Activated T-helper 1 cell treated with anti-CD3 and anti-CD28 coated beads, Interleukin-12 subunit alpha, Interleukin-12 subunit beta, Interleukin-2, Interleukin-4 antibody, amounts not matched to agents 30 ng/mL and 10 ng/mL and 1 ng/mL, durations not matched to agents 14 hours and 24 hours and 36 hours (primary cell): ENCODE results near the gene SLC9A8. TPM values are rescaled to one million over a fixed set of nuclear protein-coding genes. Genes with fewer than 3 reads are reported as not detected.
A peak's percentile ranks its signal among the peaks of the same experiment; 100 is the strongest.
"Not testable (repeated sequence)": the region's sequence is repeated elsewhere in the genome, so short reads cannot be mapped to it uniquely, and the experiment has no call there.

ENCODE experiments used
- DNase-seq: peaks from one replicate; pipeline ENCODE4 v3.0.0; 2021; ENCODE audit warnings: low spot score
- H3K27ac Mint-ChIP-seq: one replicate; pipeline ENCODE4 v1.8.0; 2021; ENCODE audit warnings: mild to moderate bottlenecking, mixed read lengths
- H3K27me3 Mint-ChIP-seq: one replicate; pipeline ENCODE4 v1.8.0; 2022; ENCODE audit warnings: mild to moderate bottlenecking, moderate library complexity, mixed read lengths; ENCODE audit not compliant: insufficient read depth
- H3K36me3 Mint-ChIP-seq: one replicate; pipeline ENCODE4 v1.8.0; 2021; ENCODE audit warnings: low read depth, mixed read lengths
- H3K4me1 Mint-ChIP-seq: one replicate; pipeline ENCODE4 v1.8.0; 2021; ENCODE audit warnings: low read depth, mixed read lengths
- H3K4me3 Mint-ChIP-seq: one replicate; pipeline ENCODE4 v1.8.0; 2021; ENCODE audit warnings: mild to moderate bottlenecking, moderate library complexity, mixed read lengths
- H3K9me3 Mint-ChIP-seq: one replicate; pipeline ENCODE4 v1.8.0; 2021; ENCODE audit warnings: mixed read lengths
- intact Hi-C: fragments of 100-400 bp; cut with micrococcal nuclease; formaldehyde crosslinking; loops from one replicate; pipeline ENCODE4 v1.15.1; 2024
- total RNA-seq: library from RNA; stranded (reverse); gene quantifications from 2 replicates; pipeline ENCODE4 v1.2.3, GENCODE V29; 2022

The SLC9A8 gene, protein sequence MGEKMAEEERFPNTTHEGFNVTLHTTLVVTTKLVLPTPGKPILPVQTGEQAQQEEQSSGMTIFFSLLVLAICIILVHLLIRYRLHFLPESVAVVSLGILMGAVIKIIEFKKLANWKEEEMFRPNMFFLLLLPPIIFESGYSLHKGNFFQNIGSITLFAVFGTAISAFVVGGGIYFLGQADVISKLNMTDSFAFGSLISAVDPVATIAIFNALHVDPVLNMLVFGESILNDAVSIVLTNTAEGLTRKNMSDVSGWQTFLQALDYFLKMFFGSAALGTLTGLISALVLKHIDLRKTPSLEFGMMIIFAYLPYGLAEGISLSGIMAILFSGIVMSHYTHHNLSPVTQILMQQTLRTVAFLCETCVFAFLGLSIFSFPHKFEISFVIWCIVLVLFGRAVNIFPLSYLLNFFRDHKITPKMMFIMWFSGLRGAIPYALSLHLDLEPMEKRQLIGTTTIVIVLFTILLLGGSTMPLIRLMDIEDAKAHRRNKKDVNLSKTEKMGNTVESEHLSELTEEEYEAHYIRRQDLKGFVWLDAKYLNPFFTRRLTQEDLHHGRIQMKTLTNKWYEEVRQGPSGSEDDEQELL
- 16.2 and 20.8 TPM in 2 replicates for total RNA-seq

DNA sequence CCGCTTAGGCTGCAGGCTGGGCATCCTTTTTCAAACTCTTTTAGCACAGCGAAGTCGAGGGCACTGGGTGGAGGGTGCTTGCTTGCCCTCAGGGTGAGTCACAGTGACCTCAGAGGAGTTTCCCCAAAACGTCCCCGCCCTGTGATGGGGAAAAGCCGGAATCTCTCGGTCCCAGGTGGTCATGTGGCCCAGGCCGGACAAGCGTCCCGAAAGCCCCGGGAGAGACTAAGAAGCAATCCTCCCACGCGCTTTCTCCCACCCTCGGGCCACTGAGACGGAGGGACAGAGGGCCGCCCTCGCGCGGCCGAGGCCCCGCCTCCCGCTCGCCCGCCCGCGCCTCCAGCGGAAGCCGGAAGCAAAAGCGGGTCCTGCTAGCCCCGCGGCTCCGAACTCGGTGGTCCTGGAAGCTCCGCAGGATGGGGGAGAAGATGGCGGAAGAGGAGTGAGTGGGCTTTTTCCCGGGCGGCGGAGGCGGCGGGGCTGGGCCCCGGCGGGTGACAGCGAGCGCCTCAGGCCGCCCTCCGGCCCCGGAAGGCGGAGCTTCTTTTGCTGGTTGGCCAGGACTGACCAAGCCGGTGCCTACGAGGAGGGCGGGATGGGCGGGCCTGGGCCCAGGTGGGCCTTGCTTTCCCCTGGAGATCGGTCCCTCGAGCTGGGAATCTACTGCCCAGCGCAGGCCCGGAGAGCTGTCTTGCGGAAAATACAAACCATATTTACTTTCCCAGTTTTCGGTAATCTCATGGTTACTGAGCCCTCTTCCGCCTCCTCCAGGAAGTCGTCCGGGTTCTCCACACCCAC, at the start of gene SLC9A8:
SLC9A8 (plus strand) TSS at position 322 of the 798 bp plus-strand sequence; CDS start at position 417, 95 bp downstream.
- Mint-ChIP-seq H3K9me3 (peaks cover 4% of the 10 kb centered on the region), H3K27me3 (no peaks in the 10 kb centered on the region), H3K4me3 (peak within 1 kb of the TSS; percentile 91), H3K27ac (peak within 1 kb of the TSS; percentile 97), H3K4me1 (peaks cover 50% of the 10 kb centered on the region), H3K36me3 (peaks cover 24% of the 10 kb centered on the region)
- intact Hi-C loops: loop anchor here (1.0 to 5.0 kb wide), 12 partner anchors 10 to 625 kb away; partner anchors contain the start of genes B4GALT5, RNF114, SPATA2 and STAU1
- DNase-seq: peak; percentile 83

DNA sequence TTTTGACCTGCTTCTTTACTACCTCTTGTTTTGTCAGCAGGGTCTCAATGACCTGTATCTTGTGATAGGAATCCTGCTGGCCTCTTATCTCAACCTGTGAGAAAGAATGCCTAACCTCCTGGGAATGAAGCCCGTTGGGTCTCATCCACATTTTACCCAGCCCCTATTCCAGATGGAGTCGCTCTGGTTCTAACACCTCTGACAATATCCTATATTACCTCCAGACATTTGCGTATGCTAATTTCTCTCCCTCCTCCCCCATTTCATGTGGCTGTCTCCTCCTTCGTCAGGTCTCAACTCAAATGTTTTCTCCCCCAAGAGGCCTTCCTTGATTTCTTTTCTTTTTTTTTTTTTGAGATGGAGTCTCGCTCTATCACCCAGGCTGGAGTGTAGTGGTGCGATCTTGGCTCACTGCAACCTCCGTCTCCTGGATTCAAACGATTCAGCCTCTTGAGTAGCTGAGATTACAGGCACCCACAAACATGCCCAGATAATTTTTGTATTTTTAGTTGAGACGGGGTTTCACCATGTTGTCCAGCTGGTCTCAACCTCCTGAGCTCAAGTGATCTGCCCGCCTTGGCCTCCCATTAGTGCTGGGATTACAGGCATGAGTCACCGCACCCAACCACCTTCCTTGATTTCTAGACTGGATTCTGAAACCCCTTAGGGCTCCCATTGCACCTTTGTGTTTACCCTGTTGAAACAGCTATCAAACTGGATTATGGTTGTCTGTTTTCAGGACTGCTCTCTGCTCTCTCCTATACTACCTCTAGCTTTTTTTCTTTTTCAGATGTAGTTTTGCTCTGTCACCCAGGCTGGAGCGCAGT, 49.5 kb upstream of the SLC9A8 start:
- peaks cover 9% of the 10 kb centered on the region for H3K4me1 Mint-ChIP-seq
- no peak overlapping the region for H3K27ac Mint-ChIP-seq
- DNase-seq: no peak
- H3K4me3 Mint-ChIP-seq: no peak overlapping the region
- H3K9me3 Mint-ChIP-seq: no peaks in the 10 kb centered on the region
- H3K36me3 Mint-ChIP-seq: no peaks in the 10 kb centered on the region
- peaks cover 61% of the 10 kb centered on the region for H3K27me3 Mint-ChIP-seq
- intact Hi-C loops: no loop called here

DNA sequence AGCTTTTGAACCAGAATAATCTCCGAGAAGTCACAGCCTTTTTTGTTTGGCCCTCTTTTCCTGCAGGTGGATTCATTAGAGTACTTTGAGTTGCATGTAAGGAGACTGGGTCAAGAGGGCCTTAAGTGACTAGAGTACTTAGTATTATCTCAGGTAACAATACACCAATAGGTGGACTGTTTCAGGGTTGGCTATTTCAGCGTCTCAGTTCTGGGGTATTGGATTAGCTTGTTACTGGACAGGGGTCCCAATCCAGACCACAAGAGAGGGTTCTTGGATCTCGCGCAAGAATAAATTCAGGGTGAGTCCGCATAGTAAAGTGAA, 47.3 kb upstream of the SLC9A8 start:
- Mint-ChIP-seq H3K9me3 (no peaks in the 10 kb centered on the region), H3K36me3 (peaks cover 6% of the 10 kb centered on the region), H3K27me3 (peaks cover 59% of the 10 kb centered on the region), H3K4me1 (peaks cover 32% of the 10 kb centered on the region), H3K27ac (no peak overlapping the region), H3K4me3 (no peak overlapping the region)
- no peak for DNase-seq
- intact Hi-C loops: loop anchor here (5.0 kb wide), 1 partner anchor 37 kb away; no protein-coding TSS in a partner anchor

DNA sequence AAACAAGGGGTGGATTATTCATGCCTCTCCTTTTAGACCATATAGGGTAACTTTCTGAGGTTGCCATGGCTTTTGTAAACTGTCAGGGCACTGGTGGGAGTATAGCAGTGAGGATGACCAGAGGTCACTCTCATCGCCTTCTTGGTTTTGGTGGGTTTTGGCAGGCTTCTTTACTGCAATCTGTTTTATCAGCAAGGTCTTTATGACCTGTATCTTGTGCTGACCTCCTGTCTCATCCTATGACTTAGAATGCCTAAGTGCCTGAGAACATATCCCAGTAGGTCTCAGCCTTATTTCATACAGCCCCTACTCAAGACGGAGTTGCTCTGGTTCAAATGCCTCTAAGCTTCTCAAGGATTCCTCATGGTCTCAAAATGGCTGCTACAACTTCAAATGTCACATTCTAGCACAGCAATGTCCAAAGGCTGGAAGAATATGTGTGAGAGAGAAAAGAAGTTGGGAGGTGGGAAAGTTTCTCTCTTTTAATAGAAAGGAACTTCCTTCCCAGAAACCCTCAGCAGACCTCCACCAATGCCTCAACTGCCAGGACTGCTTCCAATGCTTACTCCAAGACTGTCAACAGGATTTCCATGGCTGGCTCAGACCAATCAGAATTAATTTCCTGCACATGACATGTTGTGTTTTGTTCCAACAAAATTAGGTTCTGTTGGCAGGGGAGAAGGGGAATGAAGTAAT, 46.6 kb upstream of the SLC9A8 start:
- Mint-ChIP-seq H3K36me3 (peaks cover 6% of the 10 kb centered on the region), H3K9me3 (no peaks in the 10 kb centered on the region), H3K27me3 (peaks cover 53% of the 10 kb centered on the region), H3K27ac (no peak overlapping the region), H3K4me1 (peaks cover 38% of the 10 kb centered on the region), H3K4me3 (no peak overlapping the region)
- intact Hi-C loops: loop anchor here (5.0 kb wide), 1 partner anchor 36 kb away; no protein-coding TSS in a partner anchor
- no peak for DNase-seq

DNA sequence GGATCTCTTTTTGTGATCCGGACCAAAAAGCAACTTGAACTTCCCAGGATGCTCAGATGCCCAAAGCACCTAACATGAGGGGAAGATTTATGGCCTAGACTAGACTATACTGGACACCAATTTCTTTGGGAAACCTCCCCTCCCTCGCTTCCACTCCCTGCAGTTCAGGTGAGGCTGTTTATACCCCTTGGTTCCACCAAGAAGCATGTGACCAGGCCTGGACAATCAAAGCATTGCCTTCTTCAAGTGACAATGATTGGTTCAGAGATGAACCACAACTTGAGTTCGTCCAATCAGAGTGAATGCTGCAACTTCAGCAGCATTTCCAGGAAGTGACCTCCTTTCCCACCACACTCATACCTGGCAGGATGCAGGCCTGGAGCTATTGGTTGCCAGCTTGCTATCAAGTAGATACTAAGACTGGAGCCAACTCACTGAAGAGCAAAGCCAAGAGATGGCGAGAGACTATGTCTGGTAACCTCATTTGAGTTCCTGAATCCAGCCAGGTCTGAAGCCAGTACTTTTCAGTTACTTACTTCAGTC, 45.6 kb upstream of the SLC9A8 start:
- Mint-ChIP-seq H3K4me3 (no peak overlapping the region), H3K4me1 (peaks cover 38% of the 10 kb centered on the region), H3K27ac (no peak overlapping the region), H3K9me3 (no peaks in the 10 kb centered on the region), H3K36me3 (peaks cover 6% of the 10 kb centered on the region), H3K27me3 (peaks cover 47% of the 10 kb centered on the region)
- no peak for DNase-seq
- intact Hi-C loops: loop anchor here (5.0 kb wide), 1 partner anchor 35 kb away; no protein-coding TSS in a partner anchor

DNA sequence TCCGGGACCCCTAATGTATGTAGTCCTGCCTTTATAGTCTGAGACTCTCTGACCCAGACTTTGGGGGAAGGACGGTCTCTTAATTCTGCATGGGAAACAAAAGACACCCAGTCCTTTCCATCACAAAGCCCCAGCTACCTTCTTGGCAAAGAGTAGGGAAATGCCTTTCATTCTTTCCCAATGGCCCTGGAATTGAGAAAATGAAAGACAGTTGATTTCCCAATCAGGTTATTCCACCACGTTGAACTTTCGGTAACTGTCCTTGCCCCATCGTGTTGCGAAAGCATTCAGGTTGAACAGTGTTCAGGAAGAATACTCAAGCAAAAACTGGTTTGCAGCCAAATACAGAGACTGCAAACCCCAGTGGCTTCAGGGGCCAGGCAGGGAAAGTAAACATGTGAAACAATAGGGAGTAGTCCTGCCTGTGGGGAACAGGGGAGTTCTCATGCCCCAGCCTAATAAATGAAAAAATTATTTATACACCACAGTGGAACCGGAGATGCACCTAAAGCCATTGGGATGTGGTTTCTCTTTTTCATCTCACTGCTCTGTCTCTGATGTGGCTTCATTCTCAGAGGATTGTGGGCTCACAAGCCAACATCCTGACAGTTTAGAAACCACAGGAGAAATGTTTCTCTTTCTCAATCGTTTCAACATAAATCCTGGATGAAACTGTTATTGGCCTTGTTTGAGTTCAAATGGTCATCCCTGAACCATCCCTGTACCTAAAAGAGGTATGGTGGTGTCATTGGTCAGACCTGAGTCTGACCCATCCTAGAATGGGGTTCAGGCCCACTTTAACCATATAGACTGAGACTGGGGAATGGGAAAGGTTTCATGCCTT, 44.2 kb upstream of the SLC9A8 start:
- H3K4me1 Mint-ChIP-seq: peaks cover 38% of the 10 kb centered on the region
- H3K27me3 Mint-ChIP-seq: peaks cover 43% of the 10 kb centered on the region
- no peak overlapping the region for H3K27ac Mint-ChIP-seq
- H3K9me3 Mint-ChIP-seq: no peaks in the 10 kb centered on the region
- peaks cover 6% of the 10 kb centered on the region for H3K36me3 Mint-ChIP-seq
- peak overlapping the region; percentile 29 for H3K4me3 Mint-ChIP-seq
- intact Hi-C loops: loop anchor here (1.0 to 5.0 kb wide), 2 partner anchors 8 to 34 kb away; no protein-coding TSS in a partner anchor
- DNase-seq: peak; percentile 49

DNA sequence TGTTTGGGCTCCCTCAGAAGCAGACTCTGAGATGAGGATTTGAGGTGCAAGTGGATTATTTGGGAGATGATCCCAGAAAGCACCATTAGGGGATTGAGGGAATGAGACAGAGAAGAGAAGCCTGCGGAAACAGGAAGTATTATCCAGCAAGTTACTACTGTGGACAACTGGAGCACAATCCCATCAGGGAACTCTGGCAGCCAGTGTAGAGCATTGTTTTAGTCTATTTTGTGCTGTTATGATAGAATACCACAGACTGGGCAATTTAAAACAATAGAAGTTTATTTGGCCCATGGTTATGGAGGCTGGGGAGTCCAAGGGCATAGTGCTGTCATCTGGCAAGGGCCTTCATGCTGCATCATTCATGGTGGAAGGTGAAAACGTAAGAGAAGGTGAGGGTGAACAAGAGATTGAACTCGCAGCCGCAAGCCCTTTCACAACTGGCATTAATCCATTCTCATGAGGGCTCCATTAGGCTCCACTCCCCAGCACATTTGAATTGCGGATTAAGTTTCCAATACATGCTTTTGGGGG, 43.5 kb upstream of the SLC9A8 start:
- peak overlapping the region; percentile 2 for H3K4me3 Mint-ChIP-seq
- H3K27me3 Mint-ChIP-seq: peaks cover 37% of the 10 kb centered on the region
- H3K27ac Mint-ChIP-seq: no peak overlapping the region

DNA sequence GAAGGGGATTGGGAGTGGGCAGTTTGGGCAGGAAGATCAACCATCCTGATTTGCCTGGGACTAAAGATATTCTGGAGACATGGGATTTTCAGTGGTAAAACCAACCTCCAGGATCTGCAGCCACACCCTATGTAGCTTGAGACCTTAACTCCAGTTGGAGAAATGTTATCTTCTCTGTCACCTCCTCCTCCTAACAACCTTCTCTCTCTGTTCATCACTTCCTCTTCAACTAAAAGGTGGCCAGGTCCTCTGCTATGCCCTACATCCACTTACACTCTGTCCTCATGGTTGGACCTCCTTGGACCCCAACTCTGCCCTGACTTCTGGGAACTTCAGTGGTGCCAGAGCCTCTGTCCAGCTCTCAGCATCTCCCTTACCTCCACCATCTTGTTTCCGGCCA, 42.0 kb upstream of the SLC9A8 start:
- intact Hi-C loops: no loop called here
- Mint-ChIP-seq H3K27me3 (peaks cover 25% of the 10 kb centered on the region), H3K36me3 (peaks cover 6% of the 10 kb centered on the region), H3K27ac (no peak overlapping the region), H3K4me1 (peaks cover 47% of the 10 kb centered on the region), H3K9me3 (no peaks in the 10 kb centered on the region), H3K4me3 (no peak overlapping the region)
- no peak for DNase-seq

More for the DNA sequence above, 43.5 kb upstream of the SLC9A8 start:
- intact Hi-C loops: loop anchor here (5.0 kb wide), 1 partner anchor 33 kb away; no protein-coding TSS in a partner anchor
- Mint-ChIP-seq H3K36me3 (peaks cover 6% of the 10 kb centered on the region), H3K4me1 (peaks cover 38% of the 10 kb centered on the region), H3K9me3 (no peaks in the 10 kb centered on the region)
- no peak for DNase-seq

DNA sequence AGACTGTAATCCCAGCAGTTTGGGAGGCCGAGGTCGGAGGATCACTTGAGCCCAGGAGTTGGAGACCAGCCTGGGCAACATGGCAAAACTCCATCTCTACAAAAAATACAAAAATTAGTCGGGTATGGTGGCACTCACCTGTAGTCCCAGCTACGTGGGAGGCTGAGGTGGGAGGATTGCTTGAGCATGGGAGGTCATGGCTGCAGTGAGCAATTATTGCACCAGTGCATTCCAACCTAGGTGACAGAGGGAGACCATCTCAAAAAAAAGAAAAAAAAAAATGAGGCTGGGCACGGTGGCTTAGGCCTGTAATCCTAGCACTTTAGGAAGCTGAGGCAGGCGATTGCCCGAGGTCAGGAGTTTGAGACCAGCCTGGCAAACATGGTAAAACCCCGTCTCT, 38.4 kb upstream of the SLC9A8 start:
- H3K9me3 Mint-ChIP-seq, H3K27me3 Mint-ChIP-seq, H3K27ac Mint-ChIP-seq, DNase-seq, H3K36me3 Mint-ChIP-seq, intact Hi-C loops, H3K4me3 Mint-ChIP-seq: not testable (repeated sequence)
- H3K4me1 Mint-ChIP-seq: peaks cover 43% of the 10 kb centered on the region

DNA sequence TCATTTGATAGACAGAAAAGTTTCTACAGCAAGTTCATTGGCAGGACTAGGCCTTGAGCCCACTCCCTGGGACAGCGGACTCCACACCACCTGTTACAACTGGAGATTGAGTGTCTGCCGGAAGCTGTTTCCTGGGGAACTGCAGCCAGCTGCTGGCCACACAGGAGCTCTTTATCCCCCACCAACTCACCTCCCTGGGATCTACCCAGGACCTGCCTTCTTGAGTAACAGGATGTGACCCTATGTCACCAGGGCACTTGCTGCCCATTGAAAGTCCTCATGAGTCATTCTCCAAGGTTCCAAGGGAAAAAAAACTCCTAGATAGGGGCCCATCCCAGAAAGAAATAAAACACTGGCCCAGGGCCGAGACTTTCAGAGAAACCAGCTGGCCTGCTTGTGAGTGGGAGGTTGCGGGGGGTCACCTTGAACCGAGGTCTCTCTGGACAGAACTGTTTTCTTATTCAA, 37.4 kb upstream of the SLC9A8 start:
- intact Hi-C loops: no loop called here
- Mint-ChIP-seq H3K4me3 (no peak overlapping the region), H3K27me3 (peaks cover 5% of the 10 kb centered on the region), H3K9me3 (no peaks in the 10 kb centered on the region), H3K36me3 (no peaks in the 10 kb centered on the region), H3K27ac (peak overlapping the region; percentile 1), H3K4me1 (peaks cover 32% of the 10 kb centered on the region)
- DNase-seq: no peak

DNA sequence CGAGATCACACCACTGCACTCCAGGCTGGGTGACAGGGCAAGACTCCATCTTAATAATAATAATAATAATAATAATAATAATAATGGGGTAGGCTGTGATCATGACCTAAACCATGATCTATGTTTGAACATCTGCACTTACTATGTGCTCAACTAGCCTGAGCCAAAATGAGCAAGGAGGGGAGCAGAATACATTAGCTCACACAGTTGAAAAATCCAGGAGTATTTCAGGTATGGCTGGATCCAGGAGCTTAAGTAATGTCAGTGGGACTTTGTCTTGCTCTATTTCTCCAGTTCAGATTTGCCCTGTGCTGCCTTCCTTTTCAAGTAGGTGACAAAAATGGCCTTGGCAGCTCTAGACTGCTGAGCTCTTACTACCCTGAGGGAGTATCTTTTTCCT, 32.7 kb upstream of the SLC9A8 start:
- H3K4me1 Mint-ChIP-seq: peaks cover 26% of the 10 kb centered on the region
- H3K27ac Mint-ChIP-seq: no peak overlapping the region
- H3K9me3 Mint-ChIP-seq: no peaks in the 10 kb centered on the region
- intact Hi-C loops: no loop called here
- no peaks in the 10 kb centered on the region for H3K36me3 Mint-ChIP-seq
- no peak overlapping the region for H3K4me3 Mint-ChIP-seq
- DNase-seq: no peak
- peaks cover 2% of the 10 kb centered on the region for H3K27me3 Mint-ChIP-seq
